H9 (cell line): ENCODE data around the gene TCF4. TPM values are rescaled to one million over a fixed set of nuclear protein-coding genes. Genes with fewer than 3 reads are reported as not detected.

Experiments used
- DNase-seq: peaks from one replicate; pipeline ENCODE4 v3.0.0-alpha.2; 2017
- H2AFZ ChIP-seq: one replicate; pipeline ENCODE4 v1.6.1; 2013; ENCODE audit warnings: mild to moderate bottlenecking, low read length, control low read depth, moderate library complexity
- H2AK5ac ChIP-seq: 2 replicates; pipeline ENCODE4 v1.6.1; 2013; ENCODE audit warnings: low read length, control low read depth, mixed read lengths; ENCODE audit not compliant: insufficient read length
- H2BK120ac ChIP-seq: one replicate; pipeline ENCODE4 v1.6.1; 2013; ENCODE audit warnings: low read depth, mild to moderate bottlenecking, low read length, control low read depth, inconsistent platforms; ENCODE audit not compliant: poor library complexity, severe bottlenecking
- H2BK12ac ChIP-seq: 2 replicates; pipeline ENCODE4 v1.6.1; 2013; ENCODE audit warnings: low read length, control low read depth, mixed read lengths, low read depth; ENCODE audit not compliant: insufficient read length
- H2BK15ac ChIP-seq: 2 replicates; pipeline ENCODE4 v1.6.1; 2013; ENCODE audit warnings: low read depth, low read length, control low read depth
- H2BK20ac ChIP-seq: one replicate; pipeline ENCODE4 v1.6.1; 2013; ENCODE audit warnings: low read depth, mild to moderate bottlenecking, low read length, control low read depth, inconsistent platforms; ENCODE audit not compliant: poor library complexity, severe bottlenecking
- H2BK5ac ChIP-seq: 2 replicates; pipeline ENCODE4 v1.6.1; 2013; ENCODE audit warnings: low read length, control low read depth, mixed read lengths; ENCODE audit not compliant: insufficient read length
- H3K14ac ChIP-seq: 2 replicates; pipeline ENCODE4 v1.6.1; 2013; ENCODE audit warnings: low read length, control low read depth; ENCODE audit not compliant: insufficient read depth
- H3K18ac ChIP-seq: 2 replicates; pipeline ENCODE4 v1.6.1; 2013; ENCODE audit warnings: low read depth, mild to moderate bottlenecking, mixed read lengths, low read length, control low read depth; ENCODE audit not compliant: insufficient read length
- H3K23ac ChIP-seq: 2 replicates; pipeline ENCODE4 v1.6.1; 2013; ENCODE audit warnings: low read length, control low read depth, mixed read lengths, low read depth; ENCODE audit not compliant: insufficient read length
- H3K23me2 ChIP-seq: 2 replicates; pipeline ENCODE4 v1.6.1; 2013; ENCODE audit warnings: low read depth, mild to moderate bottlenecking, mixed read lengths, low read length, control low read depth; ENCODE audit not compliant: insufficient read length, poor library complexity, severe bottlenecking
- H3K27ac ChIP-seq: 2 replicates; pipeline ENCODE4 v1.5.1; 2013; ENCODE audit warnings: low read length, control low read depth, mixed read lengths, low read depth; ENCODE audit not compliant: insufficient read length
- H3K27me3 ChIP-seq: 2 replicates; pipeline ENCODE4 v1.6.1; 2013; ENCODE audit warnings: low read length, control low read depth, inconsistent platforms; ENCODE audit not compliant: insufficient read depth
- H3K4ac ChIP-seq: 2 replicates; pipeline ENCODE4 v1.6.1; 2013; ENCODE audit warnings: low read depth, mild to moderate bottlenecking, control low read depth, inconsistent platforms, low read length, moderate library complexity
- H3K4me1 ChIP-seq: 2 replicates; pipeline ENCODE4 v1.6.1; 2013; ENCODE audit warnings: low read length, control low read depth, inconsistent platforms; ENCODE audit not compliant: insufficient read depth
- H3K4me2 ChIP-seq: 2 replicates; pipeline ENCODE4 v1.6.1; 2013; ENCODE audit warnings: low read length, control low read depth, mixed read lengths; ENCODE audit not compliant: insufficient read length, insufficient read depth
- H3K56ac ChIP-seq: 2 replicates; pipeline ENCODE4 v1.6.1; 2013; ENCODE audit warnings: low read depth, mild to moderate bottlenecking, mixed read lengths, low read length, control low read depth; ENCODE audit not compliant: insufficient read length
- H3K79me1 ChIP-seq: 2 replicates; pipeline ENCODE4 v1.6.1; 2013; ENCODE audit warnings: low read depth, mild to moderate bottlenecking, moderate library complexity, low read length, control low read depth, inconsistent platforms; ENCODE audit not compliant: insufficient read depth, poor library complexity, severe bottlenecking
- H3K79me2 ChIP-seq: 2 replicates; pipeline ENCODE4 v1.6.1; 2013; ENCODE audit warnings: low read length, control low read depth, inconsistent platforms; ENCODE audit not compliant: insufficient read depth
- H3K9ac ChIP-seq: 2 replicates; pipeline ENCODE4 v1.6.1; 2013; ENCODE audit warnings: low read length, control low read depth, mixed read lengths; ENCODE audit not compliant: insufficient read length; ENCODE audit errors: extremely low read depth
- H3K9me3 ChIP-seq: one replicate; pipeline ENCODE4 v1.6.1; 2013; ENCODE audit warnings: low read depth, low read length, inconsistent platforms; ENCODE audit not compliant: control insufficient read depth
- H3T11ph ChIP-seq: one replicate; pipeline ENCODE4 v1.6.1; 2013; ENCODE audit warnings: mild to moderate bottlenecking, low read length, control low read depth, inconsistent platforms
- H4K20me1 ChIP-seq: one replicate; pipeline ENCODE4 v1.6.1; 2013; ENCODE audit not compliant: control insufficient read depth, insufficient read length, insufficient read depth
- H4K5ac ChIP-seq: 2 replicates; pipeline ENCODE4 v1.6.1; 2013; ENCODE audit warnings: low read depth, mild to moderate bottlenecking, mixed read lengths, low read length, control low read depth; ENCODE audit not compliant: insufficient read length
- H4K8ac ChIP-seq: replicated peaks from 2 replicates; pipeline ENCODE4 v1.6.1; 2013; ENCODE audit warnings: low read length, control low read depth, mixed read lengths, low read depth; ENCODE audit not compliant: insufficient read length
- H4K91ac ChIP-seq: 2 replicates; pipeline ENCODE4 v1.6.1; 2013; ENCODE audit warnings: low read depth, mild to moderate bottlenecking, moderate library complexity, mixed read lengths, low read length, control low read depth; ENCODE audit not compliant: insufficient read length
- H3K27ac Mint-ChIP-seq, 3 experiments: 2 replicates in 2 of 3; 3 replicates in 1 of 3; pipeline ENCODE4 v1.8.0; 2020 to 2021; ENCODE audit warnings: mixed read lengths in 3 of 3, mild to moderate bottlenecking in 1 of 3, moderate library complexity in 1 of 3
- H3K27me3 Mint-ChIP-seq: 2 replicates; pipeline ENCODE4 v1.8.0; 2021; ENCODE audit warnings: low read depth, mild to moderate bottlenecking, moderate library complexity, mixed read lengths
- H3K36me3 Mint-ChIP-seq, 3 experiments: 2 replicates in 2 of 3; 3 replicates in 1 of 3; pipeline ENCODE4 v1.8.0; 2020 to 2021; ENCODE audit warnings: low read depth in 3 of 3, mixed read lengths in 3 of 3; ENCODE audit not compliant: insufficient read depth in 1 of 3
- H3K4me1 Mint-ChIP-seq, 2 experiments: 2 replicates each; pipeline ENCODE4 v1.8.0; 2020; ENCODE audit warnings: mixed read lengths in 2 of 2
- H3K4me3 Mint-ChIP-seq, 2 experiments: 2 replicates in 1 of 2; 3 replicates in 1 of 2; pipeline ENCODE4 v1.8.0; 2020 to 2021; ENCODE audit warnings: mild to moderate bottlenecking in 2 of 2, mixed read lengths in 2 of 2, moderate library complexity in 1 of 2
- H3K9me3 Mint-ChIP-seq, 2 experiments: 2 replicates in 1 of 2; 3 replicates in 1 of 2; pipeline ENCODE4 v1.8.0; 2020; ENCODE audit warnings: mild to moderate bottlenecking in 2 of 2, mixed read lengths in 2 of 2, moderate library complexity in 1 of 2
- WGBS: extraction: QIAGEN DNeasy Blood & Tissue Kit; methylation state at CpG from one replicate; pipeline ENCODE4 v1.1.7; 2013; ENCODE audit warnings: missing lambda C conversion rate, low lambda C conversion rate, mixed read lengths; ENCODE audit not compliant: insufficient read length; ENCODE audit errors: extremely low coverage; 5-methylcytosine and 5-hydroxymethylcytosine counted together
- total RNA-seq: library from RNA; stranded (reverse); gene quantifications from 2 replicates; pipeline ENCODE4 v1.2.1, GENCODE V29; 2021
- TF ChIP-seq, protein P1 (sequence below): fragments of 200-600 bp; sonication (generic); conservative IDR thresholded peaks from 3 replicates; pipeline ENCODE4 v1.8.0; 2021; ENCODE audit warnings: antibody characterized with exemption, mild to moderate bottlenecking

Gene TCF4
- total RNA-seq, 1 experiment from 2014 or later: 99.4 TPM

DNA sequence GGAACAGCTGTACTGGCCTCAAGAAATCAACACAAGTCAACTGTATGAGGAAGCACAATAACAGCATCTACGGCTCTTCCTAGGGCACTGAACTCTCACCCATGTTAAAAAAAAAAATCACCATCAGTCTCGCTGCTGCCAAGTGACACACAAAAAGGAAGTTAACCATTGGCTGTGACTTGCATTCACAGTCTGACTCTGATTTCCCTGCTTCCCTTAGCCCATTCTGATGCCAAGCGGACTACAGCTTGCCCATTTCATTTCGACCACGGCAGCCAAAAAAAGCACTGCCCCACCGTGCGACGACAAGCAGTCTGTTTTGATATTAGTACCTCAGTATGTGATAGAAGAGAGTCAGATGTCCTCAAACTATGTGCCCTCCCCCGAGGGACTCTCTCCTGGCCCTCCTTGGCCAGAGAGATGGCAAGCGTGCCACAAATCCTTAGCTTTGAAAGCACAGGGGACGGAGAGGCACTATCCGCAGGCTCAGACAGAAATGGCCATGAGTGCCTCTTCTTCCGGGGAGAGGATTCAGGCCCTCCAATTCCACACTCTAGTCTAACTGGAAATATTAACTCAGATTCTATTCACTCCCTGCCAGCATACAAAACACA lies 250.0 kb downstream of the TCF4 start:
- Histone ChIP-seq H4K5ac (no peak overlapping the region), H3K4me2 (no peak overlapping the region), H3K79me1 (no peaks in the 10 kb centered on the region), H3K27ac (no peak overlapping the region), H3K23me2 (no peaks in the 10 kb centered on the region), H2BK20ac (no peak overlapping the region), H3K4ac (no peak overlapping the region), H2BK120ac (no peak overlapping the region), H3T11ph (no peak overlapping the region), H4K8ac (no peak overlapping the region), H3K18ac (no peak overlapping the region), H3K23ac (no peak overlapping the region), H4K20me1 (no peaks in the 10 kb centered on the region), H3K79me2 (no peaks in the 10 kb centered on the region), H2AFZ (no peak overlapping the region), H3K9ac (no peak overlapping the region), H2BK5ac (no peak overlapping the region), H3K4me1 (no peaks in the 10 kb centered on the region; the same call in 1 of the 2 replicates), H2AK5ac (no peak overlapping the region), H3K9me3 (no peaks in the 10 kb centered on the region), H4K91ac (no peak overlapping the region), H2BK12ac (no peak overlapping the region), H3K56ac (no peak overlapping the region), H3K27me3 (no peaks in the 10 kb centered on the region), H2BK15ac (no peak overlapping the region), H3K14ac (no peak overlapping the region)
- H3K36me3 Mint-ChIP-seq: no peaks in the 10 kb centered on the region
- no CpG with 5 or more reads among the region's 13 CpGs for WGBS
- peaks cover 32 to 40% of the 10 kb centered on the region in 2 experiments for H3K4me1 Mint-ChIP-seq
- H3K27ac Mint-ChIP-seq: peak overlapping the region; percentile 10 to 94 (median 93)
- TF ChIP-seq, protein P1, sequence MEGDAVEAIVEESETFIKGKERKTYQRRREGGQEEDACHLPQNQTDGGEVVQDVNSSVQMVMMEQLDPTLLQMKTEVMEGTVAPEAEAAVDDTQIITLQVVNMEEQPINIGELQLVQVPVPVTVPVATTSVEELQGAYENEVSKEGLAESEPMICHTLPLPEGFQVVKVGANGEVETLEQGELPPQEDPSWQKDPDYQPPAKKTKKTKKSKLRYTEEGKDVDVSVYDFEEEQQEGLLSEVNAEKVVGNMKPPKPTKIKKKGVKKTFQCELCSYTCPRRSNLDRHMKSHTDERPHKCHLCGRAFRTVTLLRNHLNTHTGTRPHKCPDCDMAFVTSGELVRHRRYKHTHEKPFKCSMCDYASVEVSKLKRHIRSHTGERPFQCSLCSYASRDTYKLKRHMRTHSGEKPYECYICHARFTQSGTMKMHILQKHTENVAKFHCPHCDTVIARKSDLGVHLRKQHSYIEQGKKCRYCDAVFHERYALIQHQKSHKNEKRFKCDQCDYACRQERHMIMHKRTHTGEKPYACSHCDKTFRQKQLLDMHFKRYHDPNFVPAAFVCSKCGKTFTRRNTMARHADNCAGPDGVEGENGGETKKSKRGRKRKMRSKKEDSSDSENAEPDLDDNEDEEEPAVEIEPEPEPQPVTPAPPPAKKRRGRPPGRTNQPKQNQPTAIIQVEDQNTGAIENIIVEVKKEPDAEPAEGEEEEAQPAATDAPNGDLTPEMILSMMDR: no peak
- DNase-seq: no peak
- H3K9me3 Mint-ChIP-seq: no peaks in the 10 kb centered on the region
- H3K4me3 Mint-ChIP-seq: no peak overlapping the region
- no peaks in the 10 kb centered on the region for H3K27me3 Mint-ChIP-seq
